HEK293 (cell line): ENCODE data around the gene HLA-DQB1.

Source experiments
- CTCF ChIP-seq: fragments of 450-650 bp; formaldehyde crosslinking; IDR thresholded peaks from 2 replicates; pipeline ENCODE4 v1.5.1; 2016; ENCODE audit warnings: missing biosample characterization, missing genetic modification characterization
- HOXA7 ChIP-seq: sonication (generic); formaldehyde crosslinking; IDR thresholded peaks from 2 replicates; pipeline ENCODE4 v1.8.1; 2022; ENCODE audit warnings: missing genetic modification reagents, borderline replicate concordance
- PBX3 ChIP-seq: sonication (generic); formaldehyde crosslinking; IDR thresholded peaks from 2 replicates; pipeline ENCODE4 v1.8.1; 2022; ENCODE audit warnings: mild to moderate bottlenecking, moderate library complexity, missing genetic modification reagents
- YY2 ChIP-seq: fragments of 450-650 bp; formaldehyde crosslinking; IDR thresholded peaks from 2 replicates; pipeline ENCODE4 v1.5.1; 2016; ENCODE audit warnings: missing biosample characterization, missing genetic modification characterization
- ZNF292 ChIP-seq: fragments of 450-650 bp; formaldehyde crosslinking; IDR thresholded peaks from 2 replicates; pipeline ENCODE4 v1.5.1; 2016; ENCODE audit warnings: low read depth, missing biosample characterization, missing genetic modification characterization, borderline replicate concordance
- ZNF488 ChIP-seq: fragments of 450-650 bp; formaldehyde crosslinking; IDR thresholded peaks from 2 replicates; pipeline ENCODE4 v1.5.1; 2016; ENCODE audit warnings: missing biosample characterization, missing genetic modification characterization
- ZNF639 ChIP-seq: fragments of 450-650 bp; formaldehyde crosslinking; IDR thresholded peaks from 2 replicates; pipeline ENCODE4 v1.5.1; 2016; ENCODE audit warnings: missing biosample characterization, missing genetic modification characterization

- TF ChIP-seq PBX3 (CRISPR knock-in tag) = no peak
- no peak for TF ChIP-seq ZNF292 (tag by site-specific recombination)
- no peak for TF ChIP-seq CTCF (tag by site-specific recombination)
- TF ChIP-seq YY2 (tag by site-specific recombination) = no peak
- no peak for TF ChIP-seq HOXA7 (CRISPR knock-in tag)
- TF ChIP-seq ZNF639 (tag by site-specific recombination) = no peak
- TF ChIP-seq ZNF488 (tag by site-specific recombination) = no peak
Observed at GRCh38 chr6:32639440-32640394, 26.7 kb downstream of the HLA-DQB1 start.
